OCI-LY1 (cell line): ENCODE results near the gene FAM47E.

Experiments used
- CTCF ChIP-seq: fragments of 200-600 bp; sonication (generic), shearing (Covaris generic); IDR thresholded peaks from 2 replicates; pipeline ENCODE4 v1.5.1; 2017; ENCODE audit warnings: mild to moderate bottlenecking, antibody characterized with exemption, low read length, moderate library complexity, mixed read lengths
- EZH2 ChIP-seq: fragments of 200-600 bp; sonication (generic), shearing (Covaris generic); IDR thresholded peaks from 2 replicates; pipeline ENCODE4 v1.8.0; 2017; ENCODE audit warnings: borderline replicate concordance, mixed run types, mild to moderate bottlenecking, antibody characterized with exemption, low read length, moderate library complexity, mixed read lengths

GRCh38 chr4:76235915-76236314 is 15.6 kb upstream of the FAM47E start:
- no peak for TF ChIP-seq CTCF
- no peak for TF ChIP-seq EZH2
